Measurements from ENCODE around the gene FOXD4L1.
"Not testable (repeated sequence)": the region's sequence is repeated elsewhere in the genome, so short reads cannot be mapped to it uniquely, and the experiment has no call there.

Gene FOXD4L1

GRCh38 chr2:113527350-113528045 is 29.0 kb downstream of the FOXD4L1 start:
- not testable (repeated sequence) for DNase-seq

- DNase-seq, result not testable (repeated sequence)
Measured at GRCh38 chr2:113528126-113528525, 29.7 kb downstream of the FOXD4L1 start.

GRCh38 chr2:113528904-113529303 is 30.4 kb downstream of the FOXD4L1 start:
- DNase-seq, result not testable (repeated sequence)

- DNase-seq, result not testable (repeated sequence)
Measured at GRCh38 chr2:113532991-113533390, 34.5 kb downstream of the FOXD4L1 start.

- DNase-seq, result not testable (repeated sequence)
Measured at GRCh38 chr2:113536573-113536972, 38.1 kb downstream of the FOXD4L1 start.

- DNase-seq, result not testable (repeated sequence)
Measured at GRCh38 chr2:113540834-113541203, 42.4 kb downstream of the FOXD4L1 start.

- DNase-seq, result not testable (repeated sequence)
Measured at GRCh38 chr2:113541204-113541975, 42.9 kb downstream of the FOXD4L1 start.

- not testable (repeated sequence) for DNase-seq
Measured at GRCh38 chr2:113541976-113542485, 43.6 kb downstream of the FOXD4L1 start.

GRCh38 chr2:113542529-113542928 is 44.1 kb downstream of the FOXD4L1 start:
- not testable (repeated sequence) for DNase-seq

Measured in activated gamma-delta T cell (primary cell).